ENCODE data around the gene SAMD8.
"Not testable (repeated sequence)": the region's sequence is repeated elsewhere in the genome, so short reads cannot be mapped to it uniquely, and the experiment has no call there.

Gene SAMD8

DNA sequence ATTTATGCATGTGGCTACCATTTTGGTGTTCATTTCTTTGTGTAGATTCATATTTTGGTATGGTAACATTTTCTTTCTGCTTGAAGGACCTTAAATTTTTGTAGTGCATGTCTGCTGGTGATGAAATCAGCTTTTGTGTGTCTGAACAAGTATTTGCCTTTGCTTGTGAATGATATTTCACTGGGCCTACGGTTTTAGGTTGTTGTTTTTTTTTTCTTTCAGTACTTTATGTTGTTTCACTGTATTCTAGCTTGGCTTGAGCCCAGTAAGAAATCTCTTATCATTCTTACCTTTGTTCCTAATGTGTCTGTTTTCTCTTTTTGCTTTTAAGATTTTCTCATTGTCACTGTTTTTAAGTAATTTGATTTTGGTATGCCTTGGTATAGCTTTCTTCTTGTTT is 31.9 kb downstream of the SAMD8 start:
- DNase-seq = no peak

- DNase-seq = no peak
These were observed 34.1 kb downstream of the SAMD8 start for GRCh38 chr10:75145590-75145989.

- DNase-seq = no peak
These were observed 35.3 kb downstream of the SAMD8 start for GRCh38 chr10:75146780-75147179.

DNA sequence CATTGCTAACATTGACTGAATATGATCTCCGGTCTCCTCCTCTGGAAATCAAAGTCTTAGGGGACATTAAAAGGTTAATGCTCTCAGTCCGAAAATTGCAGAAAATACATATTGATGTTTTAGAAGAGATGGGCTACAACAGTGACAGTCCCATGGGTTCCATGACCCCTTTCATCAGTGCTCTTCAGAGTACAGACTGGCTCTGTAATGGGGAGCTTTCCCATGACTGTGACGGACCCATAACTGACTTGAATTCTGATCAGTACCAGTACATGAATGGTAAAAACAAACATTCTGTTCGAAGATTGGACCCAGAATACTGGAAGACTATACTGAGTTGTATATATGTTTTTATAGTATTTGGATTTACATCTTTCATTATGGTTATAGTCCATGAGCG is 39.2 kb downstream of the SAMD8 start:
- no peak for DNase-seq

DNA sequence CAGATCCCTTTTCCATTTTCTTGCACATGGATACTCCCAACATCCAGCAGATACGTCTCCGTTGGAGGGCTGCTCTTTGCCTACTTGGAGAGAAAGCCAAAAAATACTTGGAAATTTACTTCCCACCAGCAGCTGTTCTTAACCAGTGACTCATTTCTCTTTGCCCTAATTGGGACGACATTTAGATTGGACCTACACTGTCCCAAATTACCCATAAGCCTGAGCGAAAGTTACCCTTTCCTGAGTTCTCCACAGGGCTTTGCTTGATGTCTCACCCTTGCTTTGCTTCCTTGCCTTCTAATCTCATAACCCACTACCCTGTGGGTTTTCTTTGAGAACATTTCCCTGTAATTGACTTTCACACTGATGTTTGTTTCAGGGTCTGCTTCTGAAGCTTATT is 48.1 kb downstream of the SAMD8 start:
- no peak for DNase-seq

GRCh38 chr10:75165684-75166622 is 54.5 kb downstream of the SAMD8 start:
- peak; percentile 27 for DNase-seq

DNA sequence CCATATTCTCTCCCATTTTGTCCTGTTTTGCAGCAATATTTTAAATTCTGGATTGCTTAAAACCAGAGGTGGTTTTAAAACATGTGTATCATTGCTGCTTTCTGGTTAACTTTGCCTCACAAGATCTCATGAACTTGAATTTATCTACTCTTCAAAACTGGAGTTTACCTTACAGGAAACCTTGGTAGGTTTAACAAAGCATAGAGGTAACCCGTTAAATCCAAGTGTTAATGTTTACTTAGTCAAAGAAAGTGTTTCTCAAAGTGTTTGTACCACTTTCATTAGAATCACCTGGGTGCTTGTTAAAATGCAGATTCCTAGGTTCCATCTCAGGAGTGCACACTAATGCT is 55.1 kb downstream of the SAMD8 start:
- no peak for DNase-seq

DNA sequence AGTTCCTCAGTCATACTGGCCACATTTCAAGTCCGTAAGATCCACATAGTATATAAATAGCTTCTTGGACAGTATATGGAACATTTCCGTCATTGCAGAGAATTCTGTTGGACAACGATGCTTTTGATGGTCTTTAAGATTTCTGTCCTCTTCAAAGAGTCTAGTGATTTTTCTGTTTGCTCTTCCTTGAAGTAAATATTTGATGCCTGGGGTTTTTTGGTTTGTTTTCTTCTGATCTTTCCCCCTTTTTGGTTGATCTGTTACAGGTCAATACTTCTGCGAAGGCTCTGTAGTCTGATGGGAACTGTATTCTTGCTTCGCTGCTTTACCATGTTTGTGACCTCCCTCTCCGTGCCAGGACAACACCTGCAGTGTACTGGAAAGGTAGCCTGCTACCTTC is 56.8 kb downstream of the SAMD8 start:
- DNase-seq = no peak

GRCh38 chr10:75170215-75170614 is 58.8 kb downstream of the SAMD8 start:
- DNase-seq = no peak

DNA sequence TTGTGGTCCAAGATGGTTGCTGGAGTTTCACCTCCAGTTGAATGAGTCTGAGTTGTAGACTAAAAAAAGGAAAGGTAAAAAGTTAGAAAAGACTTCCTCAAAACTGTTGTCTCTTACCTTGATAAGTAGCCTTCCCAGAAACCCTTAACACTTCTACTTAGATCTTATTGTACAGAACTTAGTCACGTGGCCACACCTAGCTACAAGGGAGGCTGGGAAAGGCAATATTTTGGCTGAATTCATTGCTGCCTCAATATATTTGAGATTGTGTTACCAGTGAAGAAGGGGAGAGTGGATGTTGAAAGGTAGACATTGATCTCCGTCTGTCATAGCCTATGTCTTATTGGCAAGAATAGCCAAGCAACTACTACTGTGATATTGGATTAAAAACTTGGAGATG is 63.6 kb downstream of the SAMD8 start:
- DNase-seq = no peak

DNA sequence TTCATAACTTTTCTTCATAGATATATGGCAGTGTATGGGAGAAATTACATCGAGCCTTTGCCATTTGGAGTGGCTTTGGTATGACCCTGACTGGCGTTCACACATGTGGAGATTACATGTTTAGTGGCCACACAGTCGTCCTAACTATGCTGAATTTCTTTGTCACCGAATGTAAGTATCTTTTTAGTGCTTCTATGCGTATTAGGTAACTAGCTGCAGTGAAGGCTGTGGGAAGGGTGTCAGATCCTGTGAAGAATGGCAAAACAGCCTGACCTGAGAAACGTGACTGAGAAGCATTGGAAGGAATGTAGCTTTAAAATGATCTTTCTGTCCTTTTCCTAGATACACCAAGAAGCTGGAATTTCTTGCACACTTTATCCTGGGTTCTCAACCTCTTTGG is 64.6 kb downstream of the SAMD8 start:
- DNase-seq = no peak

DNA sequence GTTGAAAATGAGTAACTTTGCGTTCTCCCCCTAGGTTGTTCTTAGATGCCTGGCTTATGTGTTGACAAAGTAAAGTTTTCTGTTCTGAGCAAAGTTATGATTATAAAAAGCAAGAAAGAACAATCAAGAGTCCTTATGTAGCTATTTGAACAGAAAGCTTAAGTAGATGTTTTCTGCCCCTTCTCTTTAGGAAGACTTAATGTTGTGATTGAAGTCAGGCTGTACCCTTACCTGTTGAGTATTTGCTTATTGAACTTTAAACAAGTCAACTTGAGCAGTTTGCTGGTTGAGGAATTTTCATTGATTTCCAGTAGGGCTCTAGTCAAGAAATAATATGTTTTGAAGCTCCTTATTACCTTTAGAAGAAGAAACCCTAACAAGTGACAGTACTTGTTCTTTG is 65.3 kb downstream of the SAMD8 start:
- DNase-seq = no peak

DNA sequence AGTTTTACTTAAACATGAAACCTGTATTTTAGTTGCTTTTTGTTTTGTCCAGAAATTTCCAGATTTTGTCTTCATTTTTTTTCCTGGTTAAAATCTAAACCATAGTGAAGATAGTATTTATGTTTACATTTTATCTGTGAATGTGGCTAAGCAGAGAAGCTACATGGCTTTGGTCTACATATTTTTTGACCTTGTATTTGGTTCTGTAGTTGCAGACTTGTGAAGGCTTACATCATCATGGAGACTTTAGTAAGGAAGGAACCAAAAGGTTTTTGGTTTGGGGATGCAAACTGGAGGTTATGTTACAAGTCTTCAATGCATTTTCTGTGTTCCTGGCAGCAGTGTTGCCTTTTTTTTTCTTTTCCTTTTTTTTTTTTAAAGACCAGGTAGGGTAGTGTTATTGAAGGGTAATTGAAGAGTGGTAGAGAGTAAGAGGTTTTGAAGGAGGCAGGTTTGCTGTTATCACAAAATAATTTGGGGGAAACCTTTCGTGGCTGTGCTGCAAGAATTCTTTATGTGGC is 68.3 kb downstream of the SAMD8 start:
- no peak for DNase-seq

- DNase-seq = no peak
These were observed 69.1 kb downstream of the SAMD8 start for GRCh38 chr10:75180592-75180991.

DNA sequence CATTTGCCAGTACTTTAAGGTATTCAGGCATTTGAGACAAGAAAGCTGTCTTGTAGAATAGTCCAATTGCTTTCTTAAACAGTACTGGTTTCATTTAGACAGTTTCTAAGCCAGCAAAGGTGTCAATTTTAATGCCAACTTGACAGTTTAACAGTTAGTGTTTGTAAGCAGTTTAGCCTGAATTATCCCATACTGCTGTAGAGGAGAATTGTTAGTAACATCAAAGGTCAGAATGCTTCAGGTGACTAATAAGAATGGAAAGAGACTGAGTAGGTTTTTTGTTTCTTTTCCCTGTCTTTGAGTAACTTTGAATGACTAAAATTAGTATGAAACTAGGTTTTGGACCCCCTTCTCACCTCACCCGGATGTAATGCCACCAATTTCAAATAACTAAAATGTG is 69.6 kb downstream of the SAMD8 start:
- DNase-seq = no peak

DNA sequence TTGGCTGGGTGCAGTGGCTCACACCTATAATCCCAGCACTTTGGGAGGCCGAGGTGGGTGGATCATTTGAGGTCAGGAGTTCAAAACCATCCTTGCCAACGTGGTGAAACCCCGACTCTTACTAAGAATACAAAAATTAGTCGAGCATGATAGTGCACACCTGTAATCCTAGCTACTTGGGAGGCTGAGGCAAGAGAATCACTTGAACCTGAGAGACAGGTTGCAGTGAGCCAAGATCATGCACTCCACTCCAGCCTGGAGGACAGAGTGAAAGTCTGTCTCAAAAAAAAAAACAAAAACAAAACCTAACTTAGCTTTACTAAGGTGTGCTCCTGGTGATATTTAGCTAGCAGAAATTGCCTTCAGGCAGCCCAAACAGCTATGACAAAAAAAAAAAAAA is 74.9 kb downstream of the SAMD8 start:
- DNase-seq = no peak

- DNase-seq = no peak
These were observed 76.5 kb downstream of the SAMD8 start for GRCh38 chr10:75187961-75188426.

GRCh38 chr10:75188522-75188921 is 77.1 kb downstream of the SAMD8 start:
- DNase-seq = not testable (repeated sequence)

- no peak for DNase-seq
These were observed 78.0 kb downstream of the SAMD8 start for GRCh38 chr10:75189266-75190096.

GRCh38 chr10:75191821-75192568 is 80.5 kb downstream of the SAMD8 start:
- DNase-seq = peak; percentile 43

DNA sequence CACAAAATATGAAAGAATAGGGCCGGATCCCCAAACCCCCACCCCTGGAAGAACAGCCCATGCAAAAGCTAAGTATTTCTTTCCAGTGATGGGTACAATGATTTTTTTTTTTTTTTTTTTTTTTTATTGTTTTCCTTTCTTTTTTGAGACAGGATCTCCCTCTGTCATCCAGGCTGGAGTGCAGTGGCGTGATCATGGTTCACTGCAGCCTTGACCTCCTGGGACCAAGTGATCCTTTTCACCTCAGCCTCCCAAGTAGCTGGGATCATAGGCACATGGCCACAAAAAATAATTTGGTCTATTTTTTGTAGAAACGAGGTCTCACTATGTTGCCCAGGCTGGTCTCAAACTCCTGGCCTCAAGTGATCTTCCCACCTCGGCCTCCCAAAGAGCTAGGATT is 83.2 kb downstream of the SAMD8 start:
- DNase-seq = not testable (repeated sequence)

- no peak for DNase-seq
These were observed 83.7 kb downstream of the SAMD8 start for GRCh38 chr10:75195035-75195763.
